ENCODE results near the gene PLAAT2. TPM values are rescaled to one million over a fixed set of nuclear protein-coding genes. Genes with fewer than 3 reads are reported as not detected.
"Not testable (repeated sequence)": the region's sequence is repeated elsewhere in the genome, so short reads cannot be mapped to it uniquely, and the experiment has no call there.

The PLAAT2 gene
- polyA plus RNA-seq, 1 of the 3 experiments (the other 2 are of a cell fraction): 0.53 TPM

DNA sequence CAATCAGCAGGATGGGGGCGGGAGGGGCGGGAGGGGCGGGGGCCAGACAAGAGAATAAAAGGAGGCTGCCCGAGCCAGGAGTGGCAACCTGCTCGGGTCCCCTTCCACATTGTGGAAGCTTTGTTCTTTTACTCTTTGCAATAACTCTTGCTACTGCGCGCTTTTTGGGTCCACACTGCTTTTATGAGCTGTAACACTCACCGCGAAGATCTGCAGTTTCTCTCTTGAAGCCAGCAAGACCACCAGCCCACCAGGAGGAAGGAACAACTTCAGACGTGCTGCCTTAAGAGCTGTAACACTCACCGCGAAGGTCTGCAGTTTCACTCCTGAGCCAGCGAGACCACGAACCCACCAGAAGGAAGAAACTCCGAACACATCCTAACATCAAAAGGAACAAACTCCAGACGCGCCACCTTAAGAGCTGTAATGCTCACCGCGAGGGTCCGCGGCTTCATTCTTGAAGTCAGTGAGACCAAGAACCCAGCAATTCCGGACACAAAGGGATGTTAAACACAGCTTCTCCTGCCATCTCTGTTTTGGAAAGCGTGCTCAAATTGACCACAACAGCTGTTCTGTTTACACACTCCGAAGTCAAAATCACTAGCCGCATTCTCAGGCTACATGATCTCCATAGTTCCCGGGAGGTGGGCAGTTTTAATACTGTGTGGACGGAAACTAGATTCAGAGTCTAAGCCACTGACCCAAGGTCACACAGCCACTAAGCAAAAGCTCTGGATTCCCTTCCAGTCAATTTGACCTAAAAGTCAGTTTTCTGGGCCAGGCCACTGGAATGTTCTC is 11.9 kb downstream of the PLAAT2 start:
- H3K36me3 ChIP-seq (replicated peaks in 1 of 2; ENCODE audit: control insufficient read depth in 1 of 2, insufficient read depth in 2 of 2, low read length in 1 of 2): no peaks in the 10 kb centered on the region
- 85% methylated on average over 26 of the region's 27 CpGs for WGBS (ENCODE audit: low lambda C conversion rate)
- DNase-seq: no peak
- ChIA-PET POLR2A (no interaction called here), CTCF (no interaction called here)
- H3F3A ChIP-seq (replicated peaks; ENCODE audit: insufficient read depth): no peaks in the 10 kb centered on the region
- no peak overlapping the region for H3K4me3 ChIP-seq (ENCODE audit: low read depth in 2 of 2, low read length in 1 of 2)
- H3K79me2 ChIP-seq (ENCODE audit: insufficient read depth): no peaks in the 10 kb centered on the region
- H3K9me3 ChIP-seq: no peaks in the 10 kb centered on the region
- no peak overlapping the region for H3K27ac ChIP-seq (ENCODE audit: low read depth in 2 of 2, low read length in 1 of 2)
- TF ChIP-seq TAF1 (IDR thresholded peaks at IDR 0.05; ENCODE audit: borderline replicate concordance, low read depth, low read length): no peak
- TF ChIP-seq, protein P1, sequence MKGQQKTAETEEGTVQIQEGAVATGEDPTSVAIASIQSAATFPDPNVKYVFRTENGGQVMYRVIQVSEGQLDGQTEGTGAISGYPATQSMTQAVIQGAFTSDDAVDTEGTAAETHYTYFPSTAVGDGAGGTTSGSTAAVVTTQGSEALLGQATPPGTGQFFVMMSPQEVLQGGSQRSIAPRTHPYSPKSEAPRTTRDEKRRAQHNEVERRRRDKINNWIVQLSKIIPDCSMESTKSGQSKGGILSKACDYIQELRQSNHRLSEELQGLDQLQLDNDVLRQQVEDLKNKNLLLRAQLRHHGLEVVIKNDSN (IDR thresholded peaks at IDR 0.05; ENCODE audit: borderline replicate concordance, low read depth): no peak
- TF ChIP-seq, protein P2, sequence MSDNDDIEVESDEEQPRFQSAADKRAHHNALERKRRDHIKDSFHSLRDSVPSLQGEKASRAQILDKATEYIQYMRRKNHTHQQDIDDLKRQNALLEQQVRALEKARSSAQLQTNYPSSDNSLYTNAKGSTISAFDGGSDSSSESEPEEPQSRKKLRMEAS (IDR thresholded peaks at IDR 0.05; ENCODE audit: low read depth): no peak
- H2AFZ ChIP-seq (ENCODE audit: low read depth): no peak overlapping the region
- H4K20me1 ChIP-seq (ENCODE audit: insufficient read depth): no peaks in the 10 kb centered on the region
- no peaks in the 10 kb centered on the region for H3K9me2 ChIP-seq
- no peaks in the 10 kb centered on the region for H3K4me1 ChIP-seq (ENCODE audit: control insufficient read depth in 1 of 2, insufficient read depth in 2 of 2, low read depth in 1 of 2, low read length in 1 of 2)
- H3K27me3 ChIP-seq (ENCODE audit: insufficient read depth): no peaks in the 10 kb centered on the region
- H3K4me2 ChIP-seq: no peak overlapping the region
- no peak overlapping the region for H3K9ac ChIP-seq

DNA sequence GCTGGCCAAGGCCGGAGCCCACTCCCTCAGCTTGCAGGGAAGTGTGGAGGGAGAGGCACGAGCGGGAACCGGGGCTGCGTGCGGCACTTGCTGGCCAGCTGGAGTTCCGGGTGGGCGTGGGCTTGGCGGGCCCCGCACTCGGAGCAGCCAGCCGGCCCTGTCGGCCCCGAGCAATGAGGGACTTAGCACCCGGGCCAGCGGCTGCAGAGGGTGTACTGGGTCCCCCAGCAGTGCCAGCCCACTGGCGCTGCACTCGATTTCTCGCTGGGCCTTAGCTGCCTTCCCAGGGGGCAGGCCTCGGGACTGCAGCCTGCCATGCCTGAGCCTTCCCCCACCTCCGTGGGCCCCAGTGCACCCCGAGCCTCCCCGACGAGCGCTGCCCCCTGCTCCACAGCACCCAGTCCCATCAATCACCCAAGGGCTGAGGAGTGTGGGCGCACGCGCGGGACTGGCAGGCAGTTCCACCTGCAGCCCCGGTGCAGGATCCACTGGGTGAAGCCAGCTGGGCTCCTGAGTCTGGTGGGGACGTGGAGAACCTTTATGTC is 13.0 kb downstream of the PLAAT2 start:
- H3K79me2 ChIP-seq (ENCODE audit: insufficient read depth); DNase-seq; H3K9ac ChIP-seq; H3K27ac ChIP-seq (ENCODE audit: low read depth in 2 of 2, low read length in 1 of 2); H2AFZ ChIP-seq (ENCODE audit: low read depth); H3K4me1 ChIP-seq (ENCODE audit: control insufficient read depth in 1 of 2, insufficient read depth in 2 of 2, low read depth in 1 of 2, low read length in 1 of 2); CTCF ChIA-PET; H3K9me3 ChIP-seq; H3K36me3 ChIP-seq (replicated peaks in 1 of 2; ENCODE audit: control insufficient read depth in 1 of 2, insufficient read depth in 2 of 2, low read length in 1 of 2); H4K20me1 ChIP-seq (ENCODE audit: insufficient read depth); H3K9me2 ChIP-seq; H3K27me3 ChIP-seq (ENCODE audit: insufficient read depth); H3K4me3 ChIP-seq (ENCODE audit: low read depth in 2 of 2, low read length in 1 of 2); H3K4me2 ChIP-seq; H3F3A ChIP-seq (replicated peaks; ENCODE audit: insufficient read depth); POLR2A ChIA-PET: not testable (repeated sequence)
- 67% methylated on average over 10 of the region's 31 CpGs for WGBS (ENCODE audit: low lambda C conversion rate)

DNA sequence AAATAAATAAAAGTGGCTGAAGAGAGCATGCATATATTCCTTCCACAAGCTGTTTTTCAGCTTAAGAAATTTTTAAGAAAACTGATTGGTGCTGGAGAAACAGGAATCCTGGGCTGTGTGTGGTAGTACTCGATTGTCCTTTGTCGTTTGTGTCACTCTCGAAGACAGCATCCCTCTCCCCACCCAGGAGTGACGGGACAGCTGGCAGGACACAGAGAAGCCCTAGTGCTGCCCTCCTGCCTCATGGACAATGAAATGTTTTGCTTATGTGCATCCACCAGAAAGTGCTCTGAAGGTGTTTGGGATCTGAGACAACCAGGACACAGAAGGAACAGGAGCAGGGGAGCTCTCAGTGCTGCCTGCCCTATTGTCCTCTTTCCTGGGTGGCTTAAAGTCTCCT is 13.8 kb downstream of the PLAAT2 start:
- H3K9ac ChIP-seq: no peak overlapping the region
- POLR2A ChIA-PET: no interaction called here
- H3K79me2 ChIP-seq (ENCODE audit: insufficient read depth): no peaks in the 10 kb centered on the region
- H3K36me3 ChIP-seq (replicated peaks in 1 of 2; ENCODE audit: control insufficient read depth in 1 of 2, insufficient read depth in 2 of 2, low read length in 1 of 2): no peaks in the 10 kb centered on the region
- no peak overlapping the region for H2AFZ ChIP-seq (ENCODE audit: low read depth)
- H4K20me1 ChIP-seq (ENCODE audit: insufficient read depth): no peaks in the 10 kb centered on the region
- H3K4me2 ChIP-seq: no peak overlapping the region
- H3K4me3 ChIP-seq (ENCODE audit: low read depth in 2 of 2, low read length in 1 of 2): no peak overlapping the region
- no peaks in the 10 kb centered on the region for H3K4me1 ChIP-seq (ENCODE audit: control insufficient read depth in 1 of 2, insufficient read depth in 2 of 2, low read depth in 1 of 2, low read length in 1 of 2)
- H3K27me3 ChIP-seq (ENCODE audit: insufficient read depth): no peaks in the 10 kb centered on the region
- CTCF ChIA-PET: interaction anchor here (0.9 kb wide), 1 partner anchor 71 kb away, joined by 3 read pairs; no protein-coding TSS in a partner anchor
- H3K9me3 ChIP-seq: no peaks in the 10 kb centered on the region
- DNase-seq: no peak
- 63% methylated on average over 4 of the region's 4 CpGs for WGBS (ENCODE audit: low lambda C conversion rate)
- H3F3A ChIP-seq (replicated peaks; ENCODE audit: insufficient read depth): no peaks in the 10 kb centered on the region
- TF ChIP-seq JUND (IDR thresholded peaks at IDR 0.05): no peak
- TF ChIP-seq FOXM1 (IDR thresholded peaks at IDR 0.05; ENCODE audit: low read depth): no peak
- TF ChIP-seq, protein P3, sequence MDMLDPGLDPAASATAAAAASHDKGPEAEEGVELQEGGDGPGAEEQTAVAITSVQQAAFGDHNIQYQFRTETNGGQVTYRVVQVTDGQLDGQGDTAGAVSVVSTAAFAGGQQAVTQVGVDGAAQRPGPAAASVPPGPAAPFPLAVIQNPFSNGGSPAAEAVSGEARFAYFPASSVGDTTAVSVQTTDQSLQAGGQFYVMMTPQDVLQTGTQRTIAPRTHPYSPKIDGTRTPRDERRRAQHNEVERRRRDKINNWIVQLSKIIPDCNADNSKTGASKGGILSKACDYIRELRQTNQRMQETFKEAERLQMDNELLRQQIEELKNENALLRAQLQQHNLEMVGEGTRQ (IDR thresholded peaks at IDR 0.05; ENCODE audit: borderline replicate concordance, low read depth, low read length): no peak
- no peak for TF ChIP-seq FOSL2 (IDR thresholded peaks at IDR 0.05; ENCODE audit: borderline replicate concordance, low read depth)
- TF ChIP-seq EP300 (IDR thresholded peaks at IDR 0.05; ENCODE audit: borderline replicate concordance in 1 of 2, low read depth in 1 of 2, low read length in 1 of 2): no peak
- TF ChIP-seq SIN3A (IDR thresholded peaks at IDR 0.05; ENCODE audit: borderline replicate concordance, low read depth, low read length): no peak
- no peak for TF ChIP-seq FOXJ3 (CRISPR knock-in tag; IDR thresholded peaks at IDR 0.05)
- H3K27ac ChIP-seq (ENCODE audit: low read depth in 2 of 2, low read length in 1 of 2): no peak overlapping the region
- H3K9me2 ChIP-seq: no peaks in the 10 kb centered on the region
